T-cell (primary cell): ENCODE measurements around the gene APPBP2. TPM values are rescaled to one million over a fixed set of nuclear protein-coding genes. Genes with fewer than 3 reads are reported as not detected.

ENCODE experiments used
- ATAC-seq, 4 experiments: fragments of 200-7000 bp in 3 of 4; fragments of 150-1000 bp in 1 of 4; cut with Tn5 transposase; replicated peaks in 1 of 4; 1 replicate in 3 of 4; 2 replicates in 1 of 4; pipeline ENCODE4 v1.10.0; 2021; ENCODE audit warnings: moderate library complexity in 3 of 4, mild to moderate bottlenecking in 2 of 4, moderate number of reproducible peaks in 1 of 4
- CTCF ChIA-PET, 2 donors: fragments of 300-600 bp; sonication (Branson Sonifier 250); formaldehyde crosslinking; loops; one replicate each; lab custom pipeline; 2022; ENCODE audit warnings: antibody characterized with exemption in 2 of 2; lab: Charles Lee
- POLR2A ChIA-PET, 2 donors: fragments of 300-600 bp; sonication (Branson Sonifier 250); formaldehyde crosslinking; loops; one replicate each; lab custom pipeline; 2022; ENCODE audit warnings: antibody characterized with exemption in 2 of 2; lab: Charles Lee
- DNase-seq, 35 experiments: peaks; one replicate each; pipeline versions ENCODE4 v3.0.0 to v3.0.0-alpha.2; 2013 to 2023
- H3K27ac ChIP-seq: one replicate; pipeline ENCODE4 v1.5.1; 2013; ENCODE audit warnings: low read length
- H3K27me3 ChIP-seq, 2 experiments: replicated peaks in 1 of 2; 1 replicate in 1 of 2; 2 replicates in 1 of 2; pipeline versions ENCODE4 v1.6.1 to v1.7.0; 2013; ENCODE audit warnings: low read length in 1 of 2, mixed read lengths in 1 of 2; ENCODE audit not compliant: control insufficient read depth in 2 of 2, insufficient read depth in 2 of 2; ENCODE audit errors: extremely low read depth in 1 of 2
- H3K36me3 ChIP-seq, 2 donors: 1 replicate in 1 of 2; 2 replicates in 1 of 2; pipeline versions ENCODE4 v1.6.1 to v1.7.0; 2013; ENCODE audit warnings: low read length in 1 of 2; ENCODE audit not compliant: control insufficient read depth in 2 of 2, insufficient read depth in 1 of 2; ENCODE audit errors: extremely low read depth in 1 of 2
- H3K4me1 ChIP-seq, 2 experiments: 1 replicate in 1 of 2; 2 replicates in 1 of 2; pipeline versions ENCODE4 v1.6.1 to v1.7.0; 2013; ENCODE audit warnings: low read length in 2 of 2, mixed read lengths in 1 of 2; ENCODE audit not compliant: insufficient read depth in 2 of 2, control insufficient read depth in 1 of 2; ENCODE audit errors: extremely low read depth in 1 of 2
- H3K4me3 ChIP-seq, 2 donors: 1 replicate in 1 of 2; 2 replicates in 1 of 2; pipeline versions ENCODE4 v1.5.1 to v1.7.0; 2013; ENCODE audit warnings: mild to moderate bottlenecking in 2 of 2, low read length in 1 of 2, moderate library complexity in 1 of 2; ENCODE audit not compliant: control insufficient read depth in 1 of 2; ENCODE audit errors: extremely low read depth in 1 of 2
- H3K9me3 ChIP-seq: 2 replicates; pipeline ENCODE4 v1.7.0; 2013
- H3K27ac Mint-ChIP-seq, 2 donors: one replicate each; pipeline ENCODE4 v1.8.0; 2020 to 2021; ENCODE audit warnings: mild to moderate bottlenecking in 2 of 2, mixed read lengths in 2 of 2
- H3K27me3 Mint-ChIP-seq, 2 donors: one replicate each; pipeline ENCODE4 v1.8.0; 2021 to 2022; ENCODE audit warnings: mixed read lengths in 2 of 2
- H3K36me3 Mint-ChIP-seq: one replicate; pipeline ENCODE4 v1.8.0; 2021; ENCODE audit warnings: mixed read lengths
- H3K4me1 Mint-ChIP-seq, 3 donors: one replicate each; pipeline ENCODE4 v1.8.0; 2020 to 2022; ENCODE audit warnings: mixed read lengths in 3 of 3, mild to moderate bottlenecking in 1 of 3
- H3K4me3 Mint-ChIP-seq, 3 donors: one replicate each; pipeline ENCODE4 v1.8.0; 2020 to 2022; ENCODE audit warnings: mild to moderate bottlenecking in 3 of 3, mixed read lengths in 3 of 3, moderate library complexity in 3 of 3
- H3K9me3 Mint-ChIP-seq, 3 donors: one replicate each; pipeline ENCODE4 v1.8.0; 2020 to 2022; ENCODE audit warnings: mixed read lengths in 3 of 3
- WGBS: methylation state at CpG from one replicate; pipeline ENCODE4 v1.1.5; 2013; ENCODE audit warnings: missing lambda C conversion rate; ENCODE audit not compliant: insufficient coverage; 5-methylcytosine and 5-hydroxymethylcytosine counted together
- total RNA-seq, 35 experiments: library from RNA in 6 of 35; stranded (reverse) in 6 of 35; fragments of 120-200 nt in 1 of 35; gene quantifications; one replicate each; pipeline versions ENCODE4 v1.2.1 to v1.2.4 and lab custom pipeline; 2013 to 2026

APPBP2 gene
- total RNA-seq, 5 donors from 2014 or later (not counting 1 experiment from before 2014, with no cell fraction given) = 32.2 to 42.0 (median 36.6) TPM

DNA sequence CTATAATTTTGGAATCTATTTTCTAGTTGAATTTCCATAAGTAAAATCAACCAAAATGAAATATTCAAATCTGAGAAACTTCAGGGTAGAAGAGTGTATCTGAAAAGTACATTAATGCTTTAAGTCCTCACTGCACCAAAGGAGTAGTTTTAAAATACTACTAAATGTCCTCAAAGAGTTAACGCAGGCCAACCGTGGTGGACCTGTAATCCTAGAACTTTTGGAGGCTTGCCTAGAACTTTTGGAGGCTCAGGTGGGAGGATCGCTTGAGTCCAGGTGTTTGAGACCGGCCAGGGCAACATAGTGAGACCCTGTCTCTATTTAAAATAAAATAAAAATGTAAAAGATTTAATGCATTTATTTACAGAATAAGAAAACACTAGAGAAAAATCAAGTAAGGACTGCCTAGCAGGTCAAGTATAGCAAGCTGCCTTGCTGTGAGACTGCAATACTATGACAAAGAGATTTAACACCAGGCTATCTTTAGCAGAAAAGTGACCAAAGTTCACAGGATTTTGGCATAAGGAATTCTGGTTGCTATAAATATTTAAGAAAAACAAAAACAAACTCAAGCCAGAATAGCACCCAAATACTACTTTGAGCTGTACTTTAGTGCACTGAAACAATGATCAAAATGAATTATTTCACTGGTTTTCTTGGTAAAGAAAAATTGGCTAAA, 62.7 kb downstream of the APPBP2 start:
- ChIA-PET CTCF (no interaction called here), POLR2A (no interaction called here)
- Histone ChIP-seq H3K36me3 (peaks cover 9 to 71% of the 10 kb centered on the region in 2 donors), H3K4me3 (no peak overlapping the region), H3K27me3 (no peaks in the 10 kb centered on the region), H3K27ac (no peak overlapping the region), H3K9me3 (no peaks in the 10 kb centered on the region), H3K4me1 (no peaks in the 10 kb centered on the region)
- no peak for ATAC-seq
- no peaks in the 10 kb centered on the region for H3K4me1 Mint-ChIP-seq
- no peak overlapping the region for H3K4me3 Mint-ChIP-seq
- H3K27me3 Mint-ChIP-seq = no peaks in the 10 kb centered on the region
- H3K36me3 Mint-ChIP-seq = peaks cover 37% of the 10 kb centered on the region
- no peak overlapping the region for H3K27ac Mint-ChIP-seq
- H3K9me3 Mint-ChIP-seq = no peaks in the 10 kb centered on the region
- 100% methylated on average over 2 of the region's 4 CpGs for WGBS
- no peak for DNase-seq

DNA sequence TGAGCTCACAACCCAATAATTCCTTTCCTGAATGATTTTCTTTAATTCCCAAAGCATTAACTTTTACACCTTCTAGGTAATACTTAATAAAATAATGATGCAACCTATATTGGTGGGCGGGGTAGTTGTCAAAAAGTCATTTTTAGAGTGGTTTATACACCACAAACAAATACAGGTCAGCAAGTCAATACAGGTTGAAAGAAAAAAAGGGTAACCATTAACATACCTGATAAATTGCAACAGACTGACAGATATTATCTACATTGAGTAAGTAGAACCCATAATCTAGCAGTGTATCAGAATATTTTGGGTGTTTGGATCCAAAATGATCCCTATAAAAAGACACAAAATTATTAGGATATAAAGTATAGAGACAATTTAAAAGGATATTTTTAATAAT, 64.5 kb downstream of the APPBP2 start:
- no CpG with 5 or more reads among the region's 1 CpG for WGBS
- H3K9me3 Mint-ChIP-seq = no peaks in the 10 kb centered on the region
- ChIA-PET CTCF (interaction anchor here in 1 of 2 donors (0.5 kb wide), 1 partner anchor 603 kb away, joined by 4 read pairs; no protein-coding TSS in a partner anchor), POLR2A (interaction anchor here in 1 of 2 donors (0.6 kb wide), 1 partner anchor 676 kb away, joined by 9 read pairs; no protein-coding TSS in a partner anchor)
- no peak for DNase-seq
- Histone ChIP-seq H3K27me3 (no peaks in the 10 kb centered on the region), H3K9me3 (no peaks in the 10 kb centered on the region), H3K4me3 (no peak overlapping the region), H3K4me1 (no peaks in the 10 kb centered on the region), H3K36me3 (peaks cover 17 to 78% of the 10 kb centered on the region in 2 donors), H3K27ac (no peak overlapping the region)
- ATAC-seq = no peak
- H3K36me3 Mint-ChIP-seq = peaks cover 44% of the 10 kb centered on the region
- no peak overlapping the region for H3K4me3 Mint-ChIP-seq
- H3K27ac Mint-ChIP-seq = no peak overlapping the region
- no peaks in the 10 kb centered on the region for H3K4me1 Mint-ChIP-seq
- H3K27me3 Mint-ChIP-seq = no peaks in the 10 kb centered on the region

DNA sequence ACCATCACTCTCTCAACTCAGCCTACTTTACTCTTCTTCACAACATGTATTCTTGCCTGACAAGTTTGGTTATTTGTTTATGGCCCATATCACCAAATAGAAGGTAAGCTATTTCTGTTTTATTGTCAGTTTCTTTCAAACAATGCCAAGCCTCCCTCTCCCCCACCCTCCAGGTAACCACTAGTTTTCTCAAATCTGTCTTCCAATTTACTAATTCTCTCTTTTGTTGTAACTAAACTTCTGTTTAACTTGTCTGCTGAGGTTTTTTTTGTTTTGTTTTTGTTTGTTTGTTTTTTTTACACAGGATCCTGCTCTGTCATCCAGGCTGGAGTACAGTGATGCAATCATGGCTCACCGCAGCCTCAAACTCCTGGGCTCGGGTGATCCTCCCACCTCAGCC, 68.9 kb downstream of the APPBP2 start:
- ATAC-seq (no peak), DNase-seq (no peak)
- Histone ChIP-seq H3K36me3 (peaks cover 12 to 70% of the 10 kb centered on the region in 2 donors), H3K9me3 (no peaks in the 10 kb centered on the region), H3K4me1 (no peaks in the 10 kb centered on the region), H3K27ac (no peak overlapping the region), H3K4me3 (no peak overlapping the region), H3K27me3 (no peaks in the 10 kb centered on the region)
- no peaks in the 10 kb centered on the region for H3K4me1 Mint-ChIP-seq
- POLR2A ChIA-PET = no interaction called here
- WGBS = no CpG with 5 or more reads among the region's 2 CpGs
- no peak overlapping the region for H3K4me3 Mint-ChIP-seq
- peaks cover 39% of the 10 kb centered on the region for H3K36me3 Mint-ChIP-seq
- H3K27me3 Mint-ChIP-seq = no peaks in the 10 kb centered on the region
- H3K9me3 Mint-ChIP-seq = no peaks in the 10 kb centered on the region
- H3K27ac Mint-ChIP-seq = no peak overlapping the region
- CTCF ChIA-PET = no interaction called here

DNA sequence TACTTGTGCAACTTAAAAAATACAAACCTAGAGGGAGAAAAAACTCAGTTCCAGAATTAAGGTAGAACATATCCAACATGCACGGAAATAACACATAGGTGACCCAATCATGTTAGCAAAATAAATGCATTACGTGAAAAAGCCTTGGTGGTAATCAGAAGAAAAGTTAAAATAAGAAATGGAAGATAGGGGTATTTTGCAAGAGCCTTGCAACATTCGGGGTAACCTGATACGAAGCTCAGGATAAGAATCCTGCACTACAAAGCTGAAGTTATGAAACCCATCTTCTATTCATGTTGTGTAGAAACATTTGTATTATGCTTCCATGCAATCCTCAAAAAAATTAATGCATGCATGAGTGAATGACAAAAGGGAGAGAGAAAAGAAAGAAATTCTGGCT, 70.7 kb downstream of the APPBP2 start:
- Histone ChIP-seq H3K9me3 (no peaks in the 10 kb centered on the region), H3K4me1 (no peaks in the 10 kb centered on the region), H3K36me3 (peaks cover 8 to 68% of the 10 kb centered on the region in 2 donors), H3K4me3 (no peak overlapping the region), H3K27me3 (no peaks in the 10 kb centered on the region), H3K27ac (no peak overlapping the region)
- H3K4me3 Mint-ChIP-seq = no peak overlapping the region
- H3K27ac Mint-ChIP-seq = no peak overlapping the region
- H3K4me1 Mint-ChIP-seq = no peaks in the 10 kb centered on the region
- H3K27me3 Mint-ChIP-seq = no peaks in the 10 kb centered on the region
- ATAC-seq (no peak), DNase-seq (no peak)
- no CpG with 5 or more reads among the region's 4 CpGs for WGBS
- peaks cover 43% of the 10 kb centered on the region for H3K36me3 Mint-ChIP-seq
- ChIA-PET POLR2A (no interaction called here), CTCF (no interaction called here)
- H3K9me3 Mint-ChIP-seq = no peaks in the 10 kb centered on the region

DNA sequence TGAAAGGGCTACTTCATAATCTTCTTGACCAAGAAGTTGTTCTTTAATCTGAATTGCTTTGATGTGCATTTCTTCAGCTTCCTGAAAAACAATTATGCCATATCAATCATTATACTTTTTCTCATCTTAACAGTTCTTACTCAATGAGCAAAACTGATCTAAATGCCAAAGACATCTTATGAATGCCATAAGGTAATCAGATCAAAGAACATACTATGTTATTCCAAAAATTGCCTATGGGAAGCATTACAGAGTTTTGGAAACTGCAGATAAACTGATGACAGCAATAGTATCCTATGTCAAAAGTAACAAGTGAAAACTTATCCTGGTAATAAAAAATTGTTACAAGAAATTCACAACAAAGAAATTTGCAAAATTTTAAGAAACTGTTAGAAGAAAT, 74.1 kb downstream of the APPBP2 start:
- H3K9me3 Mint-ChIP-seq = no peaks in the 10 kb centered on the region
- no peak overlapping the region for H3K27ac Mint-ChIP-seq
- H3K4me1 Mint-ChIP-seq = no peaks in the 10 kb centered on the region
- no peaks in the 10 kb centered on the region for H3K4me1 ChIP-seq
- H3K4me3 Mint-ChIP-seq = no peak overlapping the region
- no peak for DNase-seq
- POLR2A ChIA-PET = interaction anchor here in 1 of 2 donors (0.6 kb wide), 1 partner anchor 161 kb away, joined by 3 read pairs; no protein-coding TSS in a partner anchor
- CTCF ChIA-PET = no interaction called here
- no peaks in the 10 kb centered on the region for H3K27me3 ChIP-seq
- no peaks in the 10 kb centered on the region for H3K27me3 Mint-ChIP-seq
- H3K4me3 ChIP-seq = no peak overlapping the region
- ATAC-seq = no peak
- no peaks in the 10 kb centered on the region for H3K9me3 ChIP-seq
- H3K36me3 Mint-ChIP-seq = peaks cover 44% of the 10 kb centered on the region
- peaks cover 4 to 64% of the 10 kb centered on the region in 2 donors for H3K36me3 ChIP-seq
- H3K27ac ChIP-seq = no peak overlapping the region

DNA sequence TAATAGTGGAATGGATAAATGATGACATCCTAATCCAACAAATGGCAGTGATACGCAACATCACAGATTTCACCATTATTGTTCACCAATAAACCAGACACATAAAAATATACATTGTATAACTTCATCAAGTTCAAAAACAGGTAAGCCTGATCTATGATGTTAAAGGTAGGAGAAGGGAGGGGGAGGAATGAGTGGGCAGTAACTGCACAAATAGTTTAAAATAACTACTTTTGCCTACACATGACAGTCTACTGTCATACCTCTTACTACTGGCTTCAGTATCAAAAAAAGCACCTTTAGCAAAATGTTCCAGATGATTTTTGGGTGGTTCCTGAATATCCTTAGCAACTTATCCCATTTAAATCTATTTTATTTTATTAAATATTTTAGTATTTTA, 75.0 kb downstream of the APPBP2 start:
- ChIA-PET POLR2A (no interaction called here), CTCF (no interaction called here)
- Mint-ChIP-seq H3K36me3 (peaks cover 42% of the 10 kb centered on the region), H3K27me3 (no peaks in the 10 kb centered on the region), H3K4me3 (no peak overlapping the region), H3K4me1 (no peaks in the 10 kb centered on the region), H3K27ac (no peak overlapping the region), H3K9me3 (no peaks in the 10 kb centered on the region)
- no peak for ATAC-seq
- Histone ChIP-seq H3K4me1 (no peaks in the 10 kb centered on the region), H3K9me3 (no peaks in the 10 kb centered on the region), H3K36me3 (peaks cover 0 to 59% of the 10 kb centered on the region in 2 donors), H3K27ac (no peak overlapping the region), H3K4me3 (no peak overlapping the region), H3K27me3 (no peaks in the 10 kb centered on the region)
- no peak for DNase-seq
- WGBS = no CpG with 5 or more reads among the region's 1 CpG
